PC-9 (cell line): ENCODE data around the gene GSC2. TPM values are rescaled to one million over a fixed set of nuclear protein-coding genes. Genes with fewer than 3 reads are reported as not detected.
"Not testable (repeated sequence)": the region's sequence is repeated elsewhere in the genome, so short reads cannot be mapped to it uniquely, and the experiment has no call there.

Experiments
- BruUV-seq: library from RNA; stranded (reverse); fragments of 400-500 nt; replicated peaks from 2 replicates; lab custom pipeline; 2021; lab: Mats Ljungman, UMichigan
- CTCF ChIA-PET: fragments of 300-600 bp; sonication (Branson Sonifier 250); formaldehyde crosslinking; loops from one replicate; lab custom pipeline; 2022; ENCODE audit warnings: antibody characterized with exemption; lab: Charles Lee
- POLR2A ChIA-PET: fragments of 300-600 bp; sonication (Branson Sonifier 250); formaldehyde crosslinking; loops from one replicate; lab custom pipeline; 2022; ENCODE audit warnings: antibody characterized with exemption; ENCODE audit not compliant: unreplicated experiment; lab: Charles Lee
- DNase-seq, 2 experiments: peaks; one replicate each; pipeline versions ENCODE4 v3.0.0 to v3.0.0-alpha.2; 2015 to 2022; ENCODE audit warnings: mixed read lengths in 1 of 2
- H2AFZ ChIP-seq: fragments of 200-600 bp; sonication (generic); 2 replicates; pipeline ENCODE4 v1.8.1; 2017; ENCODE audit warnings: antibody characterized with exemption
- H3F3A ChIP-seq: fragments of 200-600 bp; sonication (generic); 2 replicates; pipeline ENCODE4 v1.8.1; 2017; ENCODE audit warnings: antibody characterized with exemption, mild to moderate bottlenecking, low read depth; ENCODE audit not compliant: insufficient read depth
- H3K27ac ChIP-seq: fragments of 200-600 bp; sonication (generic); 2 replicates; pipeline ENCODE4 v1.6.1; 2016; ENCODE audit warnings: mixed run types
- H3K27me3 ChIP-seq: fragments of 200-600 bp; sonication (generic); 2 replicates; pipeline ENCODE4 v1.6.1; 2016; ENCODE audit warnings: low read depth, mixed run types; ENCODE audit not compliant: insufficient read depth
- H3K36me3 ChIP-seq: fragments of 200-600 bp; sonication (generic); 2 replicates; pipeline ENCODE4 v1.6.1; 2016; ENCODE audit warnings: low read depth, mixed run types
- H3K4me1 ChIP-seq: fragments of 200-600 bp; sonication (generic); replicated peaks from 2 replicates; pipeline ENCODE4 v1.6.1; 2016; ENCODE audit warnings: mixed run types; ENCODE audit not compliant: insufficient read depth
- H3K4me2 ChIP-seq: fragments of 200-600 bp; sonication (generic); 2 replicates; pipeline ENCODE4 v1.6.1; 2017; ENCODE audit warnings: mixed run types
- H3K4me3 ChIP-seq: fragments of 200-600 bp; sonication (generic); 2 replicates; pipeline ENCODE4 v1.6.1; 2016; ENCODE audit warnings: mixed run types
- H3K79me2 ChIP-seq: fragments of 200-600 bp; sonication (generic); 2 replicates; pipeline ENCODE4 v1.6.1; 2017; ENCODE audit warnings: low read depth, mixed run types
- H3K9me2 ChIP-seq: fragments of 200-600 bp; sonication (generic); 2 replicates; pipeline ENCODE4 v1.8.1; 2017; ENCODE audit warnings: mild to moderate bottlenecking; ENCODE audit not compliant: insufficient read depth
- H3K9me3 ChIP-seq: fragments of 200-600 bp; sonication (generic); 2 replicates; pipeline ENCODE4 v1.8.1; 2016; ENCODE audit warnings: low read depth; ENCODE audit not compliant: insufficient read depth
- H4K20me1 ChIP-seq: fragments of 200-600 bp; sonication (generic); 2 replicates; pipeline ENCODE4 v1.8.1; 2017; ENCODE audit not compliant: insufficient read depth
- EZH2 ChIP-seq: fragments of 200-600 bp; sonication (generic); IDR thresholded peaks from 2 replicates; pipeline ENCODE4 v1.8.0; 2017; ENCODE audit warnings: antibody characterized with exemption, low read depth
- intact Hi-C: fragments of 100-400 bp; cut with micrococcal nuclease; formaldehyde crosslinking; loops from one replicate; pipeline ENCODE4 v1.10.0; 2022; ENCODE audit not compliant: unreplicated experiment
- total RNA-seq: library from RNA; stranded (reverse); gene quantifications from 2 replicates; pipeline ENCODE4 v1.2.3, GENCODE V29; 2021
- TF ChIP-seq, protein P1 (sequence below): fragments of 200-600 bp; sonication (generic); conservative IDR thresholded peaks from 2 replicates; pipeline ENCODE4 v1.6.1; 2017; ENCODE audit warnings: mixed run types, antibody characterized with exemption, mild to moderate bottlenecking, moderate library complexity

Gene GSC2
- total RNA-seq, 1 experiment from 2014 or later: not detected

DNA sequence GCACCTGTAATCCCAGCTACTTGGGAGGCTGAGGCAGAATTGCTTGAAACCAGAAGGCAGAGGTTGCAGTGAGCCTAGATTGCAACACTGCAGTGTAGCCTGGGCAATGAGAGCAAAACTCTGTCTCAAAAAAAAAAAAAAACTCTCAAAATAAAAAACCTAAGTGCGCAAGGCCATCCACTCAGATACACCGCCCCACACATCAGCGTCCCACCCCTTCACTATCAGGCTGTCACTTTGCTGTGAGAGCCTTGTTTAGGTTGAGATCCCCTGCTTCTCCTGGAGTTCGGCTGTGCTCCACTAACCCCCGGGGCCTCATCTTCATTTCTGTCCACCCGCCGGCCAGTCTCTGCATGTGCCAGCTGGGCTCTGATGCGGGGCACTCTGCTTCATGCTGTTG, 16.3 kb upstream of the GSC2 start:
- TF ChIP-seq, protein P1, sequence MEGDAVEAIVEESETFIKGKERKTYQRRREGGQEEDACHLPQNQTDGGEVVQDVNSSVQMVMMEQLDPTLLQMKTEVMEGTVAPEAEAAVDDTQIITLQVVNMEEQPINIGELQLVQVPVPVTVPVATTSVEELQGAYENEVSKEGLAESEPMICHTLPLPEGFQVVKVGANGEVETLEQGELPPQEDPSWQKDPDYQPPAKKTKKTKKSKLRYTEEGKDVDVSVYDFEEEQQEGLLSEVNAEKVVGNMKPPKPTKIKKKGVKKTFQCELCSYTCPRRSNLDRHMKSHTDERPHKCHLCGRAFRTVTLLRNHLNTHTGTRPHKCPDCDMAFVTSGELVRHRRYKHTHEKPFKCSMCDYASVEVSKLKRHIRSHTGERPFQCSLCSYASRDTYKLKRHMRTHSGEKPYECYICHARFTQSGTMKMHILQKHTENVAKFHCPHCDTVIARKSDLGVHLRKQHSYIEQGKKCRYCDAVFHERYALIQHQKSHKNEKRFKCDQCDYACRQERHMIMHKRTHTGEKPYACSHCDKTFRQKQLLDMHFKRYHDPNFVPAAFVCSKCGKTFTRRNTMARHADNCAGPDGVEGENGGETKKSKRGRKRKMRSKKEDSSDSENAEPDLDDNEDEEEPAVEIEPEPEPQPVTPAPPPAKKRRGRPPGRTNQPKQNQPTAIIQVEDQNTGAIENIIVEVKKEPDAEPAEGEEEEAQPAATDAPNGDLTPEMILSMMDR: no peak
- TF ChIP-seq EZH2: no peak
- intact Hi-C loops: no loop called here
- H3K36me3 ChIP-seq: no peaks in the 10 kb centered on the region

DNA sequence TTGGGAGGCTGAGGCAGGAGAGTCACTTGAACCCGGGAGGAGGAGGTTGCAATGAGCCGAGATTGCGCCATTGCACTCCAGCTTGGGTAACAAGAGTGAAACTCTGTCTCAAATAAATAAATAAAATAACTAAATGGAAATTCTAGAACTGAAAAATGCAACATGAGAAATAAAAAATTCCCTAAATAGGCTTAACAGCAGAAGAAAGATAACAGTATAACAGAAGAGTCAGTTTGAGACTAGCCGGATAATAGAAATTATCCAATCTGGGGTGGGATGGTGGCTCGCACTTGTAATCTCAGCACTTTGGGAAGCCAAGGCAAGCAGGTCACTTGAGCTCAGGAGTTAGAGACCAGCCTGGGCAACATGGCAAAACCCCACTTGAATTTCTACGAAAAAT, 14.3 kb upstream of the GSC2 start:
- no peak overlapping the region for H3K4me3 ChIP-seq
- intact Hi-C loops: no loop called here
- CTCF ChIA-PET: no interaction called here

More for the DNA sequence above, 16.3 kb upstream of the GSC2 start:
- Histone ChIP-seq H3F3A (no peaks in the 10 kb centered on the region), H3K27ac (no peak overlapping the region), H3K4me3 (no peak overlapping the region), H3K4me1 (no peaks in the 10 kb centered on the region; the same call in 1 of the 2 replicates), H4K20me1 (no peaks in the 10 kb centered on the region), H2AFZ (no peak overlapping the region), H3K9me3 (no peaks in the 10 kb centered on the region), H3K79me2 (0 out of 2 replicates have a peak, but pooled peaks cover 5% of the 10 kb centered on the region), H3K9me2 (no peaks in the 10 kb centered on the region), H3K27me3 (peaks cover 23% of the 10 kb centered on the region), H3K4me2 (no peak overlapping the region)
- ChIA-PET POLR2A (no interaction called here), CTCF (no interaction called here)
- DNase-seq: no peak
- BruUV-seq: no TSS peak

DNA sequence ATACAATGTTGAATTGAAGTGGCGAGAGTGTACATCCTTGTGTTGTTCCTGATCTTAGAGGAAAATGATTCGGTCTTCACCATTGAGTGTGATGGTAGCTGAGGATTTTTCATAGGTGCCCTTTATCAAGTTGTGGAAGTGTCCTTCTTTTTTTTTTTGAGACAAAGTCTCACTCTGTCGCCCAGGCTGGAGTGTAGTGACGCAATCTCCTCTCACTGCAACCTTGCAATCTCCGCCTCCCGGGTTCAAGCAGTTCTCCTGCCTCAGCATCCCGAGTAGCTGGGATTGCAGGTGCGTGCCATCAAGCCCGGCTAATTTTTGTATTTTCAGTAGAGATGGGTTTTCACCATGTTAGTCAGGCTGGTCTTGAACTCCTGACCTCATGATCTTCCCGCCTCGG, 8.6 kb upstream of the GSC2 start:
- H3K9me2 ChIP-seq, H3K4me1 ChIP-seq, DNase-seq, intact Hi-C loops, H3K79me2 ChIP-seq, H3K4me2 ChIP-seq, H3K27me3 ChIP-seq, H3K36me3 ChIP-seq, H4K20me1 ChIP-seq, H3K4me3 ChIP-seq, H2AFZ ChIP-seq, BruUV-seq, H3F3A ChIP-seq, H3K27ac ChIP-seq, H3K9me3 ChIP-seq, POLR2A ChIA-PET, CTCF ChIA-PET: not testable (repeated sequence)

More for the DNA sequence above, 14.3 kb upstream of the GSC2 start:
- no peaks in the 10 kb centered on the region for H3F3A ChIP-seq
- POLR2A ChIA-PET: no interaction called here
- no peak overlapping the region for H3K4me2 ChIP-seq
- DNase-seq: no peak
- H3K27me3 ChIP-seq: peaks cover 23% of the 10 kb centered on the region
- no peaks in the 10 kb centered on the region for H4K20me1 ChIP-seq
- H3K27ac ChIP-seq: no peak overlapping the region
- no peak overlapping the region for H2AFZ ChIP-seq
- H3K9me2 ChIP-seq: no peaks in the 10 kb centered on the region
- BruUV-seq: no TSS peak
- H3K79me2 ChIP-seq: no peaks in the 10 kb centered on the region
- no peaks in the 10 kb centered on the region for H3K36me3 ChIP-seq
- H3K4me1 ChIP-seq: no peaks in the 10 kb centered on the region
- TF ChIP-seq, protein P1: no peak
- no peak for TF ChIP-seq EZH2
- H3K9me3 ChIP-seq: no peaks in the 10 kb centered on the region

DNA sequence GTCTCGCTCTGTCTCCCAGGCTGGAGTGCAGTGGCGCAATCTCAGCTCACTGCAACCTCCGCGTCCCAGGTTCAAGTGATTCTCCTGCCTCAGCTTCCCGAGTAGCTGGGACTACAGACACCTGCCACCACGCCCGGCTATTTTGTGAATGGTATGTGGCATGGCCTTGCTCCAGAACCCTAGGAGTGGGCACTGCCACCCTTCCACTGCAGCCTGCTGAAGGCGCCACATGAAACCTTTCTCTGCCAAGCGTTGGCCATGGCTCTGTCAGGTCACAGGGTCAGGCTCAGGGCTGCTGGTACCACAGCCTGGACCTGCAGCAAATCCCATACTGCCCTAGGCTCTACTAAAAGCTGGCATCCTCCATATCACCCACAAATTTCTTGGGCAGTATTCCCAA, 6.0 kb upstream of the GSC2 start:
- H3K9me3 ChIP-seq, H3K4me2 ChIP-seq, H3K36me3 ChIP-seq, H3K4me3 ChIP-seq, H3K9me2 ChIP-seq, intact Hi-C loops, H3F3A ChIP-seq, H3K79me2 ChIP-seq, BruUV-seq, H4K20me1 ChIP-seq, CTCF ChIA-PET, H2AFZ ChIP-seq, DNase-seq, H3K4me1 ChIP-seq, H3K27ac ChIP-seq: not testable (repeated sequence)
- POLR2A ChIA-PET: interaction anchor here (0.7 kb wide), 1 partner anchor 23 kb away, joined by 3 read pairs; no protein-coding TSS in a partner anchor
- H3K27me3 ChIP-seq: peaks cover 21% of the 10 kb centered on the region
